Stimulated activated CD4-positive, alpha-beta T cell treated with anti-CD3 and anti-CD28 coated beads, Interleukin-12 subunit alpha, Interleukin-12 subunit beta, amount 100 ng/mL, for 24 hours (primary cell): ENCODE measurements around the gene BTLA.
"Not testable (repeated sequence)": the region's sequence is repeated elsewhere in the genome, so short reads cannot be mapped to it uniquely, and the experiment has no call there.

Experiments used
- DNase-seq, 2 experiments: peaks; one replicate each; pipeline ENCODE4 v3.0.0-alpha.2; 2020; ENCODE audit warnings: low read depth in 2 of 2

Gene BTLA

GRCh38 chr3:112491373-112491772 is 7.9 kb downstream of the BTLA start:
- no peak for DNase-seq

GRCh38 chr3:112489674-112490479 is 9.4 kb downstream of the BTLA start:
- DNase-seq = no peak

DNA sequence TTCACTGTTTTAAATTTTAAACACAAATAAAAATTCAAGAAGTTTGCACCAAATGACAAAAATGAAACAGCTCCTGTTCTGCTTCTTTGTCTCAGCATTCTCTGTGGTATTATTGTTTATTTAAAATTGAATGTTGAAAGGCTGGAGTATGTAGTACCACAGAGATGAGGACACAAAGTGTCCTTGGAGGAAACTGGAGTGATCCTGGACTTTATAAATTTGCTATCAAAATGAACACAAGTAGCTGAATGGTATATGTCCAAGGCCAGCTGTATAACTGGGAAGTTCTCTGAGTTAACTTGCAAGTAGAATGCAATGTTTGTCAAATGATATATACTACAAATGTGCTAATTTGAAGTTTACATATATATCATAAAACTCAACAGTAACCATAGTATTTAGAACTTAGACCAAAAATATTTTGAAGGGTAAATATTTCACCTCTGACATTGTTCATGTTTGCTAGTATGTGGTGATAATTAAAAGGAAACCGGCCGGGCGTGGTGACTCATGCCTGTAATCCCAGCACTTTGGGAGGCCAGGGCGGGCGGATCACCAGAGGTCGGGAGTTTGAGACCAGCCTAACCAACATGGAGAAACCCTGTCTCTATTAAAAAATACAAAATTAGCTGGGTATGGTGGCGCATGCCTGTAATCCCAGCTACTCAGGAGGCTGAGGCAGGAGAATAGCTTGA is 12.3 kb downstream of the BTLA start:
- DNase-seq = no peak

DNA sequence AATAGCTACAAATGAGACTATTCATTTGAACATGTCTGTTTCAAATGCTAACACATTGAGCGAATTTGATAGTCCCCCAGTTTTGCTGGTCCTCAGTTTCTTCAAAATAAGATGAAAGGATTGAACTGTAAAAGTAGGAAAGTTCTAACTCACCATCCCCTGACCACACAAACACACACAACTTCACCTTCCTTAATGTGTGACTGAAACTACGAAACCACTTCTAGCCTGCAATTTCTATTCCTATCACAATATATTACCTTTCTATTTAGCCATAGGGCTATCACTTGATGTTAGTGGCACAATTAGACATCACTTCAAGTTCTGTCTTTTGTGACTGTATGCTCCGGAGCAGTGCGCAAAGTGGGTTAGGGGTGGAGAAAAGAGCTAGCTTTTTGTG is 14.9 kb downstream of the BTLA start:
- DNase-seq = no peak

GRCh38 chr3:112482675-112483074 is 16.6 kb downstream of the BTLA start:
- DNase-seq = no peak

DNA sequence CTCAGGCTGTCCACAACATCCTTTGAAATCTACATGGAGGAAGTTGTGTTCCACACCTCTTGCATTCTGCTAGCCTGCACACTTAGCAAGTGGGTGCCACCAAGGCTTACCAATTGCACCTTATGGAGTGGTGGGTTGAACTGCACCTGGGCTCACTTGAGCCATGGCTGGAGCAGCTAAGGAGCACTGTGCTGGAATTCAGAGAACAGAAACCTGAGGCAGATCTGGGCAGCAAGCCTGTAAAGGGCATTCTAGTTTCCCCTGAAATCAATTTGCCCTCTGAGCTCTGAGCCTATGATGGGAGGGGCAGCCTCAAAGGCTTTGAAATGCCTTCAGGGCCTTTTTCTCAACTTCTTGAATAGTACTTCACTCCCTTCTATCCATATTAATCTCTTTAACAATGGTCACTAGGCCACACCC is 18.0 kb downstream of the BTLA start:
- no peak for DNase-seq

DNA sequence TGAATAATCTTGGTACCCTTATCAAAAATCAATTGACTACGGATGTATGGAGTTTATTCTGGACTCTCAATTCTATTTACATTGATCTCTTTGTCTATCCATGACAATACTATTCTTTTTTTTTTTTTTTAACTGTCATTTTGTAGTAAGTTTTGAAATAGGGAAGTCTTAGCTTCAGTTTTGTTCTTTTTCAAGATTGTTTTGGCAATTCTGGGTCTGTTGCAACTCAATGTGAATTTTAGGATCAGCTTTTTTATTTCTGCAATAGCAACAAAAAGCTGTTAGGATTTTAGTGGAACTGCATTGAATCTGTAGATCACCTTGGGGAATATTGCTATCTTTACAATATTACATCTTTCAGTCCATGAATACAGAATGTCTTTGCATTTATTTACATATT is 21.4 kb downstream of the BTLA start:
- no peak for DNase-seq

DNA sequence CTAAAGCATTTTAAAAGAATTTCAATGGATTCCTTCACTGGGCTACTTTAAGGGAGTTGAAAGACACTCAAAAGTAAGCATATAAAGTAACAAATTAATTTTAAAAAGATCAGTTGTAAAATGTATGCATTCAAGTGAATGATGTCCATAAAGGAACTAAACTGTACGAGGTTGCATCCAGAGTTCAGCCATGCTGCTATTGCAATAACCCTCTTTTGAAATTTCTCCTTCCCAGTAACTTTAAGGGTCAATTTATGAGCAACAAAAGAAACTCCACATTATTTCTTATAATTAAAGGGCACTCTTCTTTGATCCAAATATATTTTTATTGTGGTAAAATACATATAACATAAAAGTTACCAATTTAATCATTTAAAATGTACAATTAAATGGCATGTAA is 22.9 kb downstream of the BTLA start:
- DNase-seq = no peak

DNA sequence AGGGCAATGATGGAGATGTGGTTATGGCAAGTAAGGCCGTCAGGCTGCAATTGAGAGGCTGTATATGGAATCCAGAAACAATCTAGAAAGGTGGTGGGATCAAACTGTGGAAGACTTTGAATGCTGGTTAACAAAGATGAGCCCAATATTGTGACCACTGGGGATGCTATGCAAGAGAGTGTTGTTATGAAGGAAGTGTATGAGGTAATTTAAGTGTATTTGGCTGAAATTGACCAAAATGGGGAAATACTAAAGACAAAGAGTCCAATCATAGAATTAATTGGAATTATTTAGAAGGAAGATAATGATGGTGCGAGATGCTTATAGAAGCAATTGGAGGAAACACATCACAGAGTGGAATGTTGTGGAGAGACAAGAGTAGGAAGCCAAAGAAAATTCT is 24.5 kb downstream of the BTLA start:
- no peak for DNase-seq

- DNase-seq = no peak
These were observed 26.6 kb downstream of the BTLA start for GRCh38 chr3:112472691-112473090.

DNA sequence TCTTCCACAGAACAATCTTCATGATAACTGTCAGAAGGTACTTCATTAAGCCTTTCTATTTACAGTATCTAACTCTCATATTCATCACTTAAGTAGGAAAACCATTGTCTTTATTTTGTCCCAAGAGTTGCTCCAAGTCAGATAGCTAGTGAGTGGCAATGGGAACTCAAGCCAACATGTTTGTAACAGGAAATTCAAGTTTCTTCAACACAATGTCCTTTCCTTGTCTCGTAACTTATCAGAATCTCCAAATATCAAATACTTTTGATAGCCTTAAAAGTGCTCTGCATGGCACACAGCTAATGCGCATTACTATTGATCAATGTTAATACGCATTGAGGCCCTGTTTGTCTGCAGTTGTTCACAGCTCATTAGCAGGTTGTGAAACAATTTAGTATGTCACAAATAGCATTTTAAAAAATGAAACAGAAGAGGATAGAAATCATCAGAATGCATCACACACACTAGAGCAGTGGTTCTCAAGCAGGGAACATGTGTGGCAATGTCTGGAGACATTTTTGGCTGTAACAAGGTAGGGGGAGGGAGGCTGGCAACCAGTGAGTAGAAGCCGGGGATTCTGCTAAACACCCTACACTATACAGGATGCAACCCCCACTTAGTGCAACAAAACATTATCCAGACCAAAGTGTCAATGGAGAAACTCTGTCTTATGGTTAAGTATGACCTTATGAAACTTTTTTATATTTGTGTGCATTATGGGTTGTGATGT is 27.5 kb downstream of the BTLA start:
- DNase-seq = no peak

DNA sequence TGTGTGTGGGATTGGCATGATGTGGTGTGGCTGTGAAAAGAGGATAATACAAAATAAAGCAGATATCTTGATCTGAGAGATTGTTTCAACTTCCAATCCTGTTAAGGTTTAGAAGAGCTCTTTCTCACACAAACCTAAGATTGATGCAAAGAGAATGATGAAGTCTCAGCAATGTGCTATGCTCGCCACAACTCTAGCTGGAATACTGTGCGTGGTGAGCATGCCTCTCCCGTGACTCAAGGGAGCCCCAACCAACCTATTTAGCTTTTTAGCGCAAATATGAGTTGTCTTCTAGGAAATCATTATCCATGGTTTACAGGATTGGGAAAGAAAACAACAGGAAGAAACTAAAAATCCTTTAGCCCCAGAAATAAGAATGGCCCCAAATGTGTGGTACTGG is 28.5 kb downstream of the BTLA start:
- DNase-seq = no peak

- no peak for DNase-seq
These were observed 29.6 kb downstream of the BTLA start for GRCh38 chr3:112469671-112470070.

- no peak for DNase-seq
These were observed 31.7 kb downstream of the BTLA start for GRCh38 chr3:112467539-112467938.

DNA sequence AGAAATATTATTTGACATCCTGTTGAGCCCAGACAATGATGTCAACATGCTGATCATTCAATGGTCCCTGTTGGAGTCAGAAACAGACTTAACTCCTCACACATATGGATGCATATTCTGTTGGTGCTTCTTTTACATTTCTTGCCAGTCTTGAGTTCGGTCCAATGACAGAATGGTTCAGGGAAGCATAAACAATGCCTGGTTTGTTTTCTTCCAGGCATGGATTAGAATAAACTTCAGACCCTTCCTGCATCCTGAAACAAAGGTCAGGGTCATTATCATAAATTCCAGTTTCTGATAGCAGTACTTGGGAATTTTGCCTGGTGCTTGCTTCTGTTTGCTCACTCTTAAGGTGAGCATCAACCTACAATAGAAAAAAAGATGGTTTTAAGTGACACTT is 33.3 kb downstream of the BTLA start:
- no peak for DNase-seq

DNA sequence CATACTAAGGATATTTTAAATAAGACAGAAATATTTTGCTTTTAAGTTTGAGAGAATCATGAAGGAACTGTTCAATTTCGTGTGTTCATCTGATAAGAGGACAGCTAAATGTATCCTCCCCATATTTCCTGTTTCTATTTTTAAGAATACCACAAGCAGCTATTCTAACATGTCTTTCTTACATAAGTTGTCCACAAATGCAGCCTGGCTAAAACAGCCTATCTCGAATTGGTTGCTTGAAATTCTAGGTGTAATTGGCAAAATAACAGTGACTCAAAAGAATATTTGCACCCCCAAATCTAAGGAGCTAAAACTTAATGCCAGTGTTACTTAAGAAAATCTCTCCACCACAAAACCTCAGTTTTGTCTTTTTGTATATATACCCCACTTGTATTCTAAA is 35.0 kb downstream of the BTLA start:
- no peak for DNase-seq

DNA sequence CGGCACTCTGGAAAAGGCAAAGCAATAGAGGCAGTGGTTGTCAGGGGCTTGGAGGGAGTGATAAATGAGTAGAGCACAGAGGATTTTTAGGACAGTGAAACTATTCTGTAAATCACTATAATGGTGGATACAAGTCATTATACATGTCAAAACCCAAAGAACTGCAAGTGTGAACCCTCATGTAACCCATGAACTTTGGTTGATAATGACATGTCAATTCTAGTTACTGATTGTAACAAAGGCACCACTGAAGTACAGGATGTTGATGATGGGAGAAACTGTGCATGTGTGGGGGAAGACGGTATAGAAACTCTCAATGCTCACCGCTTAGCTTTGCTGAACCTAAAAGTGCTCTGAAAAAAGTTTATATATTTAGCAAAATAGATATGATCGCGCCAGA is 36.0 kb downstream of the BTLA start:
- DNase-seq = no peak

- not testable (repeated sequence) for DNase-seq
These were observed 37.5 kb downstream of the BTLA start for GRCh38 chr3:112461787-112462186.

DNA sequence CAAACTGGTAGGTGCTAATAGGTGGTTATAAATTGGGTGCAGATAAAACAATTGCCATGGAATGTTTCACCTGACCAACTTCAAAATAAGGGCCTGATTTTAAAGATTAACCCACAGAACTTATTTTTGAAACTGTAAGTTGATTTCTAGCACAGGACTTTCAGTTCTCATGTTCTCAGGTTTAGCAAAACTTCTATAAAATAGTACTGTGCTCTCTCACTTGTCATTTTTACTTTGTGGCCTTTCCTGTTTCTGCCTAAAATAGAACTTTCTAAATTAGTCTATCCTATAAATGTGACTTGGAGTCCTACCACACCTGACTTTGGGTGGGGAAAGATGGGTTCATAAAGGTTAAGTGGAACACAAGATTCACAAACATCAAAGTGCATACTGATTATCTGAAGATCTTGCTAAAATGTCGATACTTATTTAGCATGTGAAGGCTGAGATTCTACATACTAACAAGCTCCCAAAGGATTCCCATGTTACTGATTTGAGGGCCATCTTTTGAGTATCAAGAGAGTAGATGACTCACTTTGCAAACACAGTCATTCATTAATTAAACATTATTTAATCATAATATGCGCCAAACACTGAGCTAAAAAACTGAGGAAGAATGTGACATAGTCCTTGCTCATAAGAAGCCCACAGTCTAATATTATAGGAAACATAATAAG is 38.6 kb downstream of the BTLA start:
- no peak for DNase-seq

- no peak for DNase-seq
These were observed 39.5 kb downstream of the BTLA start for GRCh38 chr3:112459750-112460149.

DNA sequence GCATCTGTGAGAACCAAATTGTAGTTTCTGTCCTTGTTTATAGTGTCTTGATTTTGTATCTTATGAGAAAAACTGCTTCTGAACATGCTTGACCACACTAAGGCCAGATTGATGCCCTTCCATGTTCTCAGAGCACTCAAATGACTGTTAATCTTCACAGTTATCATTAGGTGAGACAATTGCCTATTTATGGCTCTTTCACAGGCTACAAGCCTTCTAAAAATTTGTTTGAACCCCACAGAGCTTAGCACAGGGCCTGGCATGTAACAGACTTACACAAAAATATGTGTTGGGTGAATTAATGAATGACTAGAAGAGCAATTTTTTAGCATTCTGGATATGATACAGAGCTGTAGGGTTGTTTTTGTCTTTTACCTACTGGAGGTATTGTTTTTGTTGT is 43.1 kb downstream of the BTLA start:
- DNase-seq = no peak

DNA sequence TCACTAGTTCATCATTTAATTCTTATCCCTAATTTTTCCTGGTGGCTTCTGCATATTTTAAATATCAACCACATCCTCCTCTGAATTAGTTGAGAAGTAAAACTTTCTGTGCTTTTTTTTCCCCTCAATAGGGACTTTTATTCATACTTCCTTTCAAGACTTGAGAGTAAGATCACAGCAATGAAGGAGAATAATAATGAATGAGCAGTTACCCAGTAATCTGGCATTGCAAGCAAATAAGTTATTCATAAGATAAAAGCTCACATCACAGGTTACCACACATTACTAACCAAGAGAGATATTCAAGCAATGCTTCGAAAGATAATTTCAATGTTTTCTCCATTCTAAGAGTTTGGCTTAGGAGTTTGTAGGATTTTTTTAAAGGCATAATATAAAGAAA is 50.3 kb downstream of the BTLA start:
- no peak for DNase-seq
